ENCODE data around the gene GPS1.

GPS1 gene

GRCh38 chr17:82014971-82015310, 36.8 kb upstream of the GPS1 start:
- DNase-seq = no peak

GRCh38 chr17:82015311-82015971, 36.3 kb upstream of the GPS1 start:
- no peak for DNase-seq

GRCh38 chr17:82016061-82016874, 35.4 kb upstream of the GPS1 start:
- DNase-seq = no peak

GRCh38 chr17:82016875-82017459, 34.7 kb upstream of the GPS1 start:
- no peak for DNase-seq

- no peak for DNase-seq
Observed at GRCh38 chr17:82017612-82018151, 34.0 kb upstream of the GPS1 start.

- DNase-seq = no peak
Observed at GRCh38 chr17:82018152-82018988, 33.3 kb upstream of the GPS1 start.

DNA sequence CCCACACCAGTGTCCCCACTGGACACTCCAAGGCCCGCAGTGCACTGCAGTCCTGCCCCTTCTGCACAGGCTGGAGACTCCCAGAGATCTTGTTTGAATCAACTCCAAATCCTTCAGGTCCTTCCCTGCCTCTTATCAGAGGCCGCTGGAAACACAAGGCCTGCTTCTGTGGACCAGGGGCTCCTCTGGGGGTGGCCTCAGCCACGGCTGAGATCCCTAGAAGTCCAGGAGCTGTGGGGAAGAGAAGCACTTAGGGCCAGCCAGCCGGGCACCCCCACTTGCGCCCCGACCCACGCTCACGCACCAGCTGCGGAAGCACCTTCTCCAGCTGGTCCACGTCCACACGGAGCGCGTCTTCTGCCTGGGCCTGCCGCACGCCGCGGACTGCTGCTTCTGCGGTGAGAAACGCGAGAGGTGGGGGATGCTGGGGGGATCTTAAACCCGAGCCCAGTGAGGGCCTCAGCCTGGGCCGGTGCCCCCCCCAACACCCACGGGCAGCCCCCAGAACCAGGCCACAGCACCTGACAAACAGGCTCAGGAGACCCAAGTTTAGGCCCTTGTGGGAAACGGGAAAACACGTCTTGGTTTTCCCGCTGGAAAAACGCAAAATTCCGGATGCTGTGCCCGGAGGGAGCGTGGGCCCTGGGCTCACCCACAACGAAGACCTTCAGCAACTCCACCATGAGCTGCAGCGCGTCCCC, 32.6 kb upstream of the GPS1 start:
- no peak for DNase-seq

DNA sequence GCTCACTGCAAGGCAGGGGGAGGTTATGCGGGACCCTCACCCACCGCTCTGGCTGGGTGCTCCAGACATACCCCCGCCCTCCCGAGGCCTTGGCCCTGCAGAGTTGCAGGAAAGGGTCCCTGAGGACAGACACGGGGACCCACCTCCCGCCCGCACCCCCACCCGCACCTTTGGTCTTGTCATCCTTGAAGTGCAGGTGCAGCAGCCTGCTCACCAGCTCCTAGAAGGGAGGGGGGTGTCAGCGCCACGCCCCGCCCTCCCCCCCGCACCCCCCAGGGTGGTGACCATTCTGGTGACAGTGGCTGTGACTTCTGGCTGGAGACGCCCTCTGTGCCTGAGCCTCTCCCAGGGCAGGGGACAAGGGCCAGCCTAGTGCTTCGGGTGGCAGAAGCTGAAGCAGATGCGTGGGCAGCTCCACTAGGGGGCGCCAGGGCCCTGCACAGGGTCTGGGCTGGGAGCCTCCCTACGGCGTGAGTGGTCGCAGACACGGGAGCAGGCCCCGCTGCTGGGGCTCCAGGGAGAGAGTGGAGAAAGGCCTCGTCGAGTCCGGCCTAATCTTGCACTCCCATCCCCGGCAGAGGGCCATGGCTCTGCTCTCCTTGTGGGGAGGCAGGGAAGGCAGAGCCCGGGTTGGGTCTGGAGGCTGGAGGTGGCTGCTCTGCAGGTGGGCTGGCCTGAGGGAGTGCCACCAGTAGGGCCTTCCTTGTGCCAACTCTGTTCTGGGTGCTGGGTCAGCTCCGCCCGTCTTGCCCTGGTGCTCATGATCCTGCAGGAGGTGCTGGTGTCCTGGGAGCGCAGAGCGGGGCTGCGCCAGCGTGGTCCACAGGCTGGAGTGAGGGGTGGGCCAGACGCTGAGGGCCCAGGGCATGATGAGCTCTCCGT, 31.8 kb upstream of the GPS1 start:
- DNase-seq = peak; percentile 68 to 71

DNA sequence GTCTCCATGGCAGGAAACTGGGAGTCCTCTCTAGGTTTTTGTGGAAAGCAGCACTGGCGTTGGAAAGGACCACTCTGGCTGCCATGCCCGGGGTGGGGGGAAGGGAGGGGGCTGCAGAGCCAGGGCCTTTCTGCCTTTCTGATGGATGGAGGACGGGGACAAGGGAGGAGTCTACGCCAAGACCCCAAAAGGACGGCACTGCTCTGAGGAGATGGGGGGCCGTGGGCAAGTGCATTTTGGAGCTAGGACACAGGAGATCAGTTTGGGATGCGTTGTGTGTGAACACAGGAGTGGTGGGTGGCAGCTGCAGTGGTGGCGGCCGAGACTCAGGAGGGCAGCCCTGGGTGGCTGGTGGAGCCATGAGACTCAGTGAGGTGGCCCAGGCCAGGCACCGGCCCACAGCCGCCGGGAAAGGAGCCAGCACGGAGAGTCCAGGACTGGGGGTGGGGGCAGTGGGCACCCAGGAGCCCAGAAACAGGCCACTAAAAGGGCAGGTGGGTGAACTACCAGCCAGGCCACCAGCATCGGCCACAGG, 31.1 kb upstream of the GPS1 start:
- no peak for DNase-seq

- DNase-seq = peak; percentile 69 to 72
Observed at GRCh38 chr17:82021107-82021899, 30.4 kb upstream of the GPS1 start.

- no peak for DNase-seq
Observed at GRCh38 chr17:82021900-82022309, 29.8 kb upstream of the GPS1 start.

DNA sequence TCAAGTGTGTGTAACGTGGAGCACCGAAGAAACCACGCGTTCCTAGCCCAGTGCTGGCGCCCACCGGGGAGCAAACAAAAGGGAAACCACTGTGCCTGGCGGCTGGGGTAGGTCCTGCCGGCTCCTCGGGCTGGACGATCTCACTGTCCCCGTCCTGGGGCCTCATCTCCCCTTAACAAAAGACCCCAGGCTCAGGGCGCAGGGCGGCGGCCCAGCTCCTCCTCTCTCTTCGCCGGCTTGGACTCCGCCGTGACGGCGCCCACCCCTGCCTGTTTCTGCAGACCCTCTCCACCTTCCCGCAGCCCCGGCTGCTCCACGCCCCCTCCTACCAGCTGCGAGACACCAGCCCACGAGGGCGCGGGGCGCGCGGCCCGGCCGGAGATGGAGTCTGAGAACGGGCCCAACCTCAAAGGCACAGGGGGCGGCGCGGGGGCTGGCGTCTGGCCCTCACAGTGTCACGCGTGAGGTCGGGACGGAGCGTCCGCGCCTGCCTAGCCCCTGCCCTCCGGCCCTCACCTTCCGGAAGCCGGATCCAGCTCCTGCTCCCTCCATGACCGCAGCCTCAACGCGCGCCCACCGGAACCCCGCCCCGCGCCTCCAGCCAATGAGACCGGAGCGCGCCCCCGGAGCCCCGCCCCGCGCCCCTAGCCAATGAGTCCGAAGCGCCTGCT, 29.3 kb upstream of the GPS1 start, which contains the start of gene CENPX:
Gene CENPX (minus strand): TSS at position 569 of the 671 bp plus-strand sequence. CDS start 17 bp downstream, at position 552.
- no peak for DNase-seq

- DNase-seq = peak; percentile 100
Observed at GRCh38 chr17:82022981-82023446, 28.7 kb upstream of the GPS1 start, which contains the start of gene LRRC45. Gene LRRC45 (plus strand): TSS chr17:82023305. CDS start chr17:82023644, 339 bp downstream.

DNA sequence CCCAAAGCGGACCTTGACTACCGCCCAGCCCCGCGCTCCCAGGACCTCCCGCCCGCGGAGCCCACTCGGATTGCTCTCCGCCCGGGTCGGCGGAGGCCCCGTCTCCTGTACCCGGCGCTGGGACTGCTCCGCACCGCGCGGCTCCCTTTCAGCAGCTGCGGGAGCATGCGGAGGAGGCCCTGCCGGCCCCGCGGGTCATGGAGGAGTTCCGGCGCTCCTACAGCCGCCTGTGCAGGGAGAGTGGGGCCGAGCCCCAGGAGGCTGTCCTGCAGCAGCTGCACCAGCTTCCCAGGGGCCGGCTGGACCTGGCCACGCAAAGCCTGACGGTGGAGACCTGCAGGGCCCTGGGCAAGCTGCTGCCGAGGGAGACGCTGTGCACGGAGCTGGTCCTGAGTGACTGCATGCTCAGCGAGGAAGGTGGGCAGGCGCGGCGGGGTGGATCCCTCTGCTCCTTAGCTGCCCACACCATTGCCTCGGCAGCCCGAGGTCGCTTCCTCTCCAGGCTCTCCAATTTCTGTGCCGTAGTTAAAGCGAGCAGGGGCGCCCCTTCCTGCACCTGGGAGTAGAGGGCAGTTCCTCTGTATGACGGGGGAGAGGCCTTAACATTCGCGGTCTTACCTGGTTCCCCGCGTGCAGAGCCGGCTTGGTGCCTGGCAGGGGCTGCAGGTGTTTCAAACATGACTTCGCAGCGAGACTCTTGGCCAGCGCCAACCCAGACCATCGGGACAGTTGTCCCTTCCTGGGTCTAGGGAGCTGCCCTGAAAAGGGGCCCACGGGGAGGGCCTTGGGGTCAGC, 28.1 kb upstream of the GPS1 start:
- DNase-seq = peak; percentile 26

DNA sequence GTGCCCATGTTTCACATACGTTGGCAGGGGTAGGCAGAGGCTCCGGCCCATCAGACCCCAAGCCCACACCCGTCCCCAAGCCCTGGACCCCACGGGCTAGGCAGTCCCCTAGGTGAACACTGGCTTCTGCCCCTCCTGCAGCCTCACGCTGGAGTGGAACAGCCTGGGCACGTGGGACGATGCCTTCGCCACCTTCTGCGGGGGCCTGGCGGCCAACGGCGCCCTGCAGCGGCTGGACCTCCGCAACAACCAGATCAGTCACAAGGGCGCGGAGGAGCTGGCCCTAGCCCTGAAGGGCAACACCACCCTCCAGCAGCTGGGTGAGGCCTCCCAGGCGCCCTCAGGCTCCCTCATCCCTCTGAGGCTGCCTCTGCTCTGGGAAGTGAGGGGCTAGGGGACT, 26.8 kb upstream of the GPS1 start:
- no peak for DNase-seq

DNA sequence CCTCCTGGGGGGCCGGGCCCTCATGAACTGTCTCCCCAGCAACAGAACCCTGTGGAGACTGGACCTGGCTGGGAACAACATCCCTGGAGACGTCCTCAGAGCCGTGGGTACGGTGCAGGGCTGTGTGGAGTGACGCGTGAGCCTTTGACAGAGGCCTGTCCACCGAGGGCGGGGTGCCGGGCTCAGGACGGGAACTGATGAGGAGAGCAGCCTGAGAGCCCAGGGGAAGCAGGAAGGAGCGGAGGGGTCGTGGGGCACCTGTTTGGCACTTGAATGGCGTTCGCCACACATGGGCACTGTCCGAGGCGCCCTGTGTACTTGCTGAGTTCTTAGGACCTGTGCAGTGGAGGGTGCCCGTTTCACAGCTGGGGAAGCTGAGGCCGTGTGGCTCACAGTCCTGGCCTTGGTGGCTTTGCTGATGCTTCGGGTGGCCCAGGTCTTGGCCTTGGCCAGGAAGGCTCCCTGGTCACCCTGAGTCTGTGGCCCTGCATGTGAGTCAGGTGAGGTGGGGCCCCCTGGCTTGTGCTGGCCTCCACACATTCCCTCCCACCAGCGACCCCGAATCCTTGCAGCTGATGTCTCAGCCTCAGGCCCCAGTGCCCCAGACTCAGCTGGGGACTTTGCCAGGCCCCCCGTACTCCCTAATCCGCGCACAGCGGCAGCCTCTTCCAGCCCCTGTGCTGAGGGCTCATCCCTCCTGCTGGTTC, 26.1 kb upstream of the GPS1 start:
- no peak for DNase-seq

DNA sequence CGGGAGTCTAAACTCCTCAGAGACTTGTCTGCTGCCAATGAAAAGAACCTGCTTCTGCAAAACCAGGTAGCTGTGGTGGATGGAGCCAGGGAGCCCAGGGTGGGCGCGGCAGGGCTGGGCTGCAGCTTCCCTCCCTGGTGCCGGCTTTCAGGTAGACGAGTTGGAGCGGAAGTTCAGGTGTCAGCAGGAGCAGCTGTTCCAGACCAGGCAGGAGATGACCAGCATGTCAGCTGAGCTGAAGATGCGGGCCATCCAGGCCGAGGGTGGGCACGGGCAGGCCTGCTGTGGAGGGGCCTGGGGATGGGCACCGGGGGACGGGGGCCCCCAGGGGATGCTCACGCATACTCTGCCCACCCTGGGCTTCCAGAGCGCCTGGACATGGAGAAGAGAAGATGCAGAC, 23.5 kb upstream of the GPS1 start:
- DNase-seq = no peak

DNA sequence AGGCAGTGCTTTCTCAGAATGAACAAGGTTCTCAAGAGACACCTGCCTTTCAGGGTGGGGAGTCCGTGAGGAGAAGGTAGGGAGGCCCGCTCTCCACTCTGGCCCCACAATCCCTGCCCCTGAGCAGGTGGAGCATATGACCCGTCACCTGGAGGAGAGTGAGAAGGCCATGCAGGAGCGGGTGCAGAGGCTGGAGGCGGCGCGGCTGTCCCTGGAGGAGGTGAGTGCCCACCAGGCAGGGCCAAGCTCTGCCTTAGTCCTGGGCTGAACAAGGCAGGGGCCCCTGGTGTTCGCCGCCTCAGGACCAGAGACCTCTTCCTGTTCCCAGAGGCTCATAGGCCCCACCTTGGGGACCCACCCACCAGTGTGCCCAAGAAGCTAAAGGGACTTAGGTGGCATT, 22.7 kb upstream of the GPS1 start:
- no peak for DNase-seq
